MM.1S (cell line): Measurements from ENCODE around the gene MYOG.

Experiments
- DNase-seq: peaks from one replicate; pipeline ENCODE4 v3.0.0-alpha.2; 2015
- H2AFZ ChIP-seq: fragments of 300-600 bp; sonication (generic); 2 replicates; pipeline ENCODE4 v1.6.0; 2016; ENCODE audit warnings: antibody characterized with exemption, low read length
- H3F3A ChIP-seq: fragments of 300-600 bp; sonication (generic); 2 replicates; pipeline ENCODE4 v1.6.1; 2016; ENCODE audit warnings: mild to moderate bottlenecking, antibody characterized with exemption, low read length, moderate library complexity, mixed read lengths; ENCODE audit not compliant: insufficient read depth
- H3K27ac ChIP-seq: fragments of 300-600 bp; sonication (generic); 2 replicates; pipeline ENCODE4 v1.5.1; 2016; ENCODE audit warnings: mild to moderate bottlenecking, low read length
- H3K27me3 ChIP-seq: fragments of 300-600 bp; sonication (generic); replicated peaks from 2 replicates; pipeline ENCODE4 v1.6.0; 2016; ENCODE audit warnings: low read length; ENCODE audit not compliant: insufficient read depth
- H3K36me3 ChIP-seq: fragments of 300-600 bp; sonication (generic); replicated peaks from 2 replicates; pipeline ENCODE4 v1.6.1; 2016; ENCODE audit warnings: mild to moderate bottlenecking, low read length, mixed read lengths; ENCODE audit not compliant: insufficient read depth
- H3K4me1 ChIP-seq: fragments of 300-600 bp; sonication (generic); 2 replicates; pipeline ENCODE4 v1.6.1; 2016; ENCODE audit warnings: low read length, mixed read lengths
- H3K4me2 ChIP-seq: fragments of 300-600 bp; sonication (generic); 2 replicates; pipeline ENCODE4 v1.6.0; 2016; ENCODE audit warnings: low read depth, low read length
- H3K4me3 ChIP-seq: fragments of 300-600 bp; sonication (generic); 2 replicates; pipeline ENCODE4 v1.5.1; 2016; ENCODE audit warnings: low read length, mixed read lengths
- H3K79me2 ChIP-seq: fragments of 300-600 bp; sonication (generic); 2 replicates; pipeline ENCODE4 v1.6.1; 2016; ENCODE audit warnings: mixed run types, low read length, mixed read lengths
- H3K9ac ChIP-seq: fragments of 300-600 bp; sonication (generic); 2 replicates; pipeline ENCODE4 v1.6.1; 2016; ENCODE audit warnings: low read length, mixed read lengths
- H3K9me2 ChIP-seq: fragments of 300-600 bp; sonication (generic); replicated peaks from 2 replicates; pipeline ENCODE4 v1.6.1; 2016; ENCODE audit warnings: mild to moderate bottlenecking, low read length, mixed read lengths; ENCODE audit not compliant: insufficient read depth
- H3K9me3 ChIP-seq: fragments of 300-600 bp; sonication (generic); replicated peaks from 2 replicates; pipeline ENCODE4 v1.6.1; 2016; ENCODE audit warnings: mild to moderate bottlenecking, low read length, mixed read lengths; ENCODE audit not compliant: insufficient read depth
- H4K20me1 ChIP-seq: fragments of 300-600 bp; sonication (generic); 2 replicates; pipeline ENCODE4 v1.6.1; 2016; ENCODE audit warnings: mild to moderate bottlenecking, low read length, moderate library complexity, mixed read lengths; ENCODE audit not compliant: insufficient read depth
- EZH2 ChIP-seq: fragments of 300-600 bp; sonication (generic); optimal IDR thresholded peaks from 2 replicates; pipeline ENCODE3; 2017; ENCODE audit warnings: low read depth, mild to moderate bottlenecking, antibody characterized with exemption, low read length, mixed read lengths
- EZH2phosphoT487 ChIP-seq: fragments of 300-600 bp; sonication (generic); IDR thresholded peaks from 2 replicates; pipeline ENCODE4 v1.6.1; 2018; ENCODE audit warnings: antibody characterized with exemption, low read length
- TF ChIP-seq, protein P1 (sequence below): fragments of 300-600 bp; sonication (generic); IDR thresholded peaks from 2 replicates; pipeline ENCODE4 v1.5.1; 2016; ENCODE audit warnings: antibody characterized with exemption, low read length, mixed read lengths

MYOG gene

DNA sequence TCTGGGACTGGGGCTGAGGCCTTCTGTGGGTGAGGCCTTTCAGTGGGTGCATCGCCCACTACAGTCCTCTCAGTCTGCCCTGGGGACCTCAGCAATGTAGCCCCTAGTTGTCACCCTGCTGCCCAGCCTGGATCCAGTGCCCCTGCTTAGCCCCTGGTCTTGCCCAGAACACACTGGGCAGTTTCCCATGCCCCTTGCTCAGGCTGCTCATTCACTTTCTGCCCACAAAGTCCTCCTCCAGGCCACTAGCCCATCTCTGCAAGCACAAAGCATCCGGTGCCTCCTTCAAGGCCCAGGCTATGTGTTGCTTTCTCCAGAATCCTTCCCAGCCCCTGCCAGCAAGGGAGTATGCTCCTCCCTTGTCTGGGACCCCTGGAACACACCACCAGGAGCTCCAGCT, 36.3 kb upstream of the MYOG start:
- Histone ChIP-seq H3K9ac (no peak overlapping the region), H3K9me3 (no peaks in the 10 kb centered on the region), H3K4me2 (no peak overlapping the region), H3K4me3 (no peak overlapping the region), H3K27me3 (peaks cover 39% of the 10 kb centered on the region), H3K9me2 (no peaks in the 10 kb centered on the region), H3F3A (no peaks in the 10 kb centered on the region), H2AFZ (no peak overlapping the region), H4K20me1 (no peaks in the 10 kb centered on the region), H3K79me2 (no peaks in the 10 kb centered on the region), H3K4me1 (peaks cover 4% of the 10 kb centered on the region; the same call in 1 of the 2 replicates), H3K27ac (no peak overlapping the region), H3K36me3 (no peaks in the 10 kb centered on the region)
- no peak for TF ChIP-seq EZH2phosphoT487
- TF ChIP-seq EZH2 = no peak
- TF ChIP-seq, protein P1, sequence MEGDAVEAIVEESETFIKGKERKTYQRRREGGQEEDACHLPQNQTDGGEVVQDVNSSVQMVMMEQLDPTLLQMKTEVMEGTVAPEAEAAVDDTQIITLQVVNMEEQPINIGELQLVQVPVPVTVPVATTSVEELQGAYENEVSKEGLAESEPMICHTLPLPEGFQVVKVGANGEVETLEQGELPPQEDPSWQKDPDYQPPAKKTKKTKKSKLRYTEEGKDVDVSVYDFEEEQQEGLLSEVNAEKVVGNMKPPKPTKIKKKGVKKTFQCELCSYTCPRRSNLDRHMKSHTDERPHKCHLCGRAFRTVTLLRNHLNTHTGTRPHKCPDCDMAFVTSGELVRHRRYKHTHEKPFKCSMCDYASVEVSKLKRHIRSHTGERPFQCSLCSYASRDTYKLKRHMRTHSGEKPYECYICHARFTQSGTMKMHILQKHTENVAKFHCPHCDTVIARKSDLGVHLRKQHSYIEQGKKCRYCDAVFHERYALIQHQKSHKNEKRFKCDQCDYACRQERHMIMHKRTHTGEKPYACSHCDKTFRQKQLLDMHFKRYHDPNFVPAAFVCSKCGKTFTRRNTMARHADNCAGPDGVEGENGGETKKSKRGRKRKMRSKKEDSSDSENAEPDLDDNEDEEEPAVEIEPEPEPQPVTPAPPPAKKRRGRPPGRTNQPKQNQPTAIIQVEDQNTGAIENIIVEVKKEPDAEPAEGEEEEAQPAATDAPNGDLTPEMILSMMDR = no peak
- DNase-seq = no peak

DNA sequence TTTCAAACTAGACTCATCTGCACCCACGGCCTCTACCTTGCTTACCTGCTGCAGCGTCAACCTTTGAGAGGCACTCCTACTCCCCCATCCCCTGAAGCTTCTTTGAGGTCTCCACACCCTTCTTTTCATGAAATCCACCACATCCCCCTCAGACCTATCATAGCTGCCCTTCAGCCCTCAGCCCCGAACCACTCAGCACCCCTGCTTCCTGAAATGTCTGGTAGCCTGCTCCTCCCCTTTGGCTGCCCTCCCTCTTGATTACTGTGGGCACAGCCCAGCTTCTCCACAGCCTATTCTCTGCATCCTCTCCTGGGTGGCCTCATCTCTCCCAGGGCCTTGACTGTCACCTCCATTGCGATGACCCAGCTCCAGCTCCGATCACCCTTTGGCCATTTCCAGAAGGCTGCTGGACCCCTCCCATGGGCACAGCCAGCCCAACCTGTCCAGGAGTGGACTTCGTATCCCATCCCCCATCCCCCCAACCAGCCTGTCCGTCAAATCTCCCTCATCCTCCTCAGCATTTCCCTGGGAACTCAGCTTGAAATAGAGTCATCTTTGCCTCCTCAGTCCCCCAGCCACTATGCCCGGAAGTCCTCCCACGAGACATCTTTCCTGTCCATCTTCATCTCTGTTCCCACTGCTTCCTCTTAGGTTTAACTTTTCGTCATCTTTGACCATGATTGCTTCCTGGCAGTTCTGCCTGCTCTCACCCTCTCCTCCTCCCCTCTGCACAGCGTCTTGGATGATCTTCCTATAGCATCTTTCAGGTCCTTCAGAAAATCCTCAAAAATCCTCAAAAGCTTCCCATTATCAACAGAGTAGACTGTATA, 35.6 kb upstream of the MYOG start:
- no peak overlapping the region for H3K9ac ChIP-seq
- no peaks in the 10 kb centered on the region for H3K4me1 ChIP-seq
- no peaks in the 10 kb centered on the region for H3K79me2 ChIP-seq
- no peaks in the 10 kb centered on the region for H4K20me1 ChIP-seq
- H3K9me2 ChIP-seq = no peaks in the 10 kb centered on the region
- H3K4me2 ChIP-seq = no peak overlapping the region
- H3K4me3 ChIP-seq = no peak overlapping the region
- no peaks in the 10 kb centered on the region for H3F3A ChIP-seq
- TF ChIP-seq EZH2 = no peak
- no peak for TF ChIP-seq EZH2phosphoT487
- TF ChIP-seq, protein P1 = no peak
- no peak overlapping the region for H3K27ac ChIP-seq
- H3K9me3 ChIP-seq = no peaks in the 10 kb centered on the region
- H2AFZ ChIP-seq = no peak overlapping the region
- peaks cover 32% of the 10 kb centered on the region for H3K27me3 ChIP-seq
- no peak for DNase-seq
- H3K36me3 ChIP-seq = no peaks in the 10 kb centered on the region

DNA sequence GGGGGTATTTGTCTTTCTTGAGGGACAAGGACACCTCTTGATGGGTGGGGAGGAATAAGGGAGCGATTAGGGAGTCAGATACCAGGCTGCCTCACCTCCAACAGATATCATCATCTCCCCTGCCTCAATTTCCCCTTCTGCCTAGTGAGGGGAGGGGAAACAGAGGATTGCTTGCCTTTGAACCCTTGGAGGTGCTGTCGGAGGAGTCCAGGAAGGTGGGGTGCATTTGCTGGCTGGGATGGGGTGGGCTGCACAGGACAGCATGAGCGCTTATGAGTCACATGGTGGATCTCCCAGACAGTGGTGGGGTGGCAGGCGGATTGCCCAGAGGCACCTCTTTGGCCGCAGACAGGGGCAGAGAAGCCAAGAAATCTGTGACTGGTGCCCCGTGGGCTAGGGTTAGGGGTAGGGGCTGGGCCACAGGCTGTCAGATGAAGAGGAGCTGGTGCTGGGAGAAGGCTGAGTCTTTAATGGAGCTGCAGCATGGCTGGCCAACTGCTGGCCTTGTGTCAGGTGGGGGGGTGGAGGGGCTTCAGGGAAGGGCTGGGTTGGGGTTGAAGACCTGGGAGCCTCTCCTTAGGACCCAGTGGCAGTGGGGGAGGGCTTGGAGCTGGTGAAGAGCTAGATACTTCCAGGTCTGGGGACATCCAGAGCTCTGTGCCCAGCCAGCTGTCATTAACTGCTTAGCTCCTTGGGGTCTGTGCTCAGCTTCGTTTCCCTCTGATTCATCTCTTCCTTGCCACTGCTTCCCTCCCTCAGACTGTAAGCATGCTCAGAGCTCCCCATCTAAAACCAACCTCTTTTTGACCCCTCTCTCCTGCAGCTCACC, 34.7 kb upstream of the MYOG start:
- TF ChIP-seq EZH2phosphoT487 (no peak), EZH2 (no peak)
- TF ChIP-seq, protein P1 = no peak
- no peaks in the 10 kb centered on the region for H3K4me1 ChIP-seq
- no peaks in the 10 kb centered on the region for H3K9me3 ChIP-seq
- no peak overlapping the region for H2AFZ ChIP-seq
- H3F3A ChIP-seq = no peaks in the 10 kb centered on the region
- no peaks in the 10 kb centered on the region for H3K36me3 ChIP-seq
- H3K79me2 ChIP-seq = no peaks in the 10 kb centered on the region
- no peak overlapping the region for H3K27ac ChIP-seq
- no peaks in the 10 kb centered on the region for H4K20me1 ChIP-seq
- no peaks in the 10 kb centered on the region for H3K9me2 ChIP-seq
- DNase-seq = no peak
- H3K4me2 ChIP-seq = no peak overlapping the region
- peaks cover 24% of the 10 kb centered on the region; the same call in 1 of the 2 replicates for H3K27me3 ChIP-seq
- H3K4me3 ChIP-seq = no peak overlapping the region
- no peak overlapping the region for H3K9ac ChIP-seq
